ENCODE data around the gene OAT. TPM values are rescaled to one million over a fixed set of nuclear protein-coding genes. Genes with fewer than 3 reads are reported as not detected.

OAT gene
- total RNA-seq, 4 donors from 2014 or later, result 155 to 1,170 (median 625) TPM

DNA sequence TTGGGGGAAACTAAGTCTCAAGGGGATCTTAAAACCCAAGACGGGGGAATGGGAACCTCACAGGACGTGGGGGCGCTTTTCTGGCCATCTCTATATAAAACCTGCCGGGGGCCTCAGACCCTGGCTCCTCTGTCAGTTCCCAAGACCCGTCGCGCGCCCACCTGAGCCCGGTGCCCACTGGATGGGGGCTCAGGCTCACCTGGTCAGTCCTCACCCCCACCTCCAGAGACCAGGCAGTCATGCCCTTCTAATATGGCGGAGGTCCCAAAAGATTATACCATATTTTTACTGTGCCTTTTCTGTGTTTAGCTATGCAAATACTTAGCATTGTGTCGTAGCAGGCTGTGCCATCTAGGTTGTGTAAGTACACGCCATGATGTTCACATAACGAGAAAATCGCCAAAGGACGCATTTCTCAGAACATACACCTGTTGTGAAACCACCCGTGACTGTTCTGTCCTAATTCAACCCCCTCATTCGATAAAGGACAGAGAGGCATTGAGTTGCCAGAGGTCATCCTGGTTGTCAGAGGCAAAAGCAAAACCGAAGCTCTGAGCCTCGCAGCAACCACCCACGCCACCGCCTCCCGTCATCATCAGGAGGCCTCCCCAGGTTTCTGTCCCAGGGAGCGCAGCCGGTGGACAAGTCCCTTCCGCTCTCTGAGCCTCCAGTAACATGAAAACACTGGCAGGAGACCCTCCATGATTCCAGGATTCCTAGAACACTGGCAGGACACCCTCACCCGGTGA lies 28.9 kb downstream of the OAT start:
- TF ChIP-seq POLR2A (IDR thresholded peaks at IDR 0.05), result no peak
- TF ChIP-seq CTCF (IDR thresholded peaks at IDR 0.05), result no peak
- no peaks in the 10 kb centered on the region for H3K36me3 ChIP-seq
- no peak overlapping the region for H3K27ac ChIP-seq
- no peaks in the 10 kb centered on the region for H3K27me3 ChIP-seq
- H3K4me1 ChIP-seq, result peaks cover 3 to 11% (median 4%) of the 10 kb centered on the region in 4 donors
- peak overlapping the region in 3 of 4 donors; percentile 50 to 66 (median 57) for H3K4me3 ChIP-seq
- peak in 1 of 3 donors; percentile 38 for DNase-seq
- no peaks in the 10 kb centered on the region for H3K9me3 ChIP-seq

DNA sequence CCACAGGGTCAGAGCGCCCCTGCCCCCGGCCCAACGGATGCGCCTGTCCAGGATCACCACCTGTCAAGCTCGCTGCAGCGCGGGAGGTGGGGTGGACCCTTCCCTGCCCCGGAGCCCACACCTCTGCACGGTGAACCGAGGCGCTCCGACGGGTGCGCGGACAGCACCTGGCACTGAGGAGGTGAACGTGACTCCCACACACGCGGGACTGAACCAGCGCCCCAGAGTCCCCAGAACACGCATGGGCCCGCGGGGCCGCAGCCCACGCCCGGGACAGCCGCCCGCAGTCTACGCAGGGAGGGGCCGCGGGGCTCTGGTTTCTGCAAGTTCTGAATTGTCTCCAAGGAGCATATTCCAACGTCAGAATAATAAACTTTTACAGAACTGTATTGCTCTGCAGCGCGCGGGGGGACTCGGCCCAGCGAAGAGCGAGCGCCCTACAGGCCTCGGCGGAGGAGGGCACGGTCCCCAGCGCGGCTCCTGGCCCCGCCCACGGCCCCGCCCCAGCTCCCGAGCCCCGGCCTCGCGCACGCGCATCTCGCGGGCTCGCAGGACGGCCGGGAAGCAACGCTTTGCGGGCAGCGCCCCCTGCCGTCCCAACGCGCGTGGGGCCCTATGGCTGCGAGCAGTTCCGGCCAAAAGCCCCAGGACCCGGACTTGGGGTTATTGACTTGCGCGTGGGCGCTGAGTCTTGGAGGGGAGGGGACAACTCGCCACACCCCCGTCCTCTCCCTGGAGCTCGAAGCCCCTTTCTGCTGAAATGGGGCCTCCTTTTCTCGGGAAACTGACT lies 29.7 kb downstream of the OAT start:
- TF ChIP-seq CTCF (IDR thresholded peaks at IDR 0.05) (peak; percentile 95 to 98 (median 96)), POLR2A (IDR thresholded peaks at IDR 0.05) (no peak)
- H3K27ac ChIP-seq, result peak overlapping the region in 2 of 4 donors; percentile 46 to 52
- peak; percentile 84 to 95 (median 95) for DNase-seq
- H3K4me1 ChIP-seq, result peaks cover 3 to 11% (median 4%) of the 10 kb centered on the region in 4 donors
- no peaks in the 10 kb centered on the region for H3K36me3 ChIP-seq
- peak overlapping the region; percentile 33 to 66 (median 54) for H3K4me3 ChIP-seq
- no peaks in the 10 kb centered on the region for H3K27me3 ChIP-seq
- H3K9me3 ChIP-seq, result no peaks in the 10 kb centered on the region

- Histone ChIP-seq H3K27me3 (no peaks in the 10 kb centered on the region), H3K36me3 (no peaks in the 10 kb centered on the region), H3K27ac (no peak overlapping the region), H3K4me3 (peak overlapping the region; percentile 33 to 66 (median 54)), H3K9me3 (no peaks in the 10 kb centered on the region), H3K4me1 (peaks cover 3 to 11% (median 4%) of the 10 kb centered on the region in 4 donors)
- DNase-seq, result peak in 1 of 3 donors; percentile 51
- no peak for TF ChIP-seq CTCF (IDR thresholded peaks at IDR 0.05)
- no peak for TF ChIP-seq POLR2A (IDR thresholded peaks at IDR 0.05)
These were observed 30.3 kb downstream of the OAT start for GRCh38 chr10:124388476-124388822.

GRCh38 chr10:124387078-124387874 lies 31.4 kb downstream of the OAT start:
- TF ChIP-seq POLR2A (IDR thresholded peaks at IDR 0.05), result no peak
- TF ChIP-seq CTCF (IDR thresholded peaks at IDR 0.05), result no peak
- Histone ChIP-seq H3K27me3 (no peaks in the 10 kb centered on the region), H3K4me3 (no peak overlapping the region), H3K27ac (no peak overlapping the region), H3K9me3 (no peaks in the 10 kb centered on the region), H3K36me3 (no peaks in the 10 kb centered on the region), H3K4me1 (peaks cover 3 to 11% (median 4%) of the 10 kb centered on the region in 4 donors)
- DNase-seq, result peak in 1 of 3 donors; percentile 39

Data from Peyer's patch (tissue), 4 donors.